AG04449 (cell line): ENCODE results near the gene HIVEP2.

Experiments
- CTCF ChIA-PET: fragments of 350-600 bp; formaldehyde crosslinking; extraction: SDS; loops from one replicate; lab custom pipeline; 2021; ENCODE audit warnings: antibody characterized with exemption; lab: Yijun Ruan, JAX
- POLR2A ChIA-PET: fragments of 400-600, 350-600 bp; formaldehyde crosslinking; extraction: SDS; loops from one replicate; lab custom pipeline; 2020; ENCODE audit warnings: antibody characterized with exemption, inconsistent platforms; lab: Yijun Ruan, JAX
- DNase-seq: peaks from one replicate; pipeline ENCODE4 v3.0.0-alpha.2; 2010; ENCODE audit warnings: low read depth, low spot score
- H3K4me3 ChIP-seq: 2 replicates; pipeline ENCODE4 v1.5.1; 2011; ENCODE audit warnings: low read depth, mild to moderate bottlenecking, control low read depth, low read length
- TF ChIP-seq, protein P1 (sequence below): IDR thresholded peaks from one replicate; pipeline ENCODE4 v1.5.1; 2011; ENCODE audit warnings: mild to moderate bottlenecking, moderate library complexity, low read length, control low read depth, inconsistent platforms; ENCODE audit not compliant: insufficient read depth; ENCODE audit errors: missing control alignments

Gene HIVEP2

DNA sequence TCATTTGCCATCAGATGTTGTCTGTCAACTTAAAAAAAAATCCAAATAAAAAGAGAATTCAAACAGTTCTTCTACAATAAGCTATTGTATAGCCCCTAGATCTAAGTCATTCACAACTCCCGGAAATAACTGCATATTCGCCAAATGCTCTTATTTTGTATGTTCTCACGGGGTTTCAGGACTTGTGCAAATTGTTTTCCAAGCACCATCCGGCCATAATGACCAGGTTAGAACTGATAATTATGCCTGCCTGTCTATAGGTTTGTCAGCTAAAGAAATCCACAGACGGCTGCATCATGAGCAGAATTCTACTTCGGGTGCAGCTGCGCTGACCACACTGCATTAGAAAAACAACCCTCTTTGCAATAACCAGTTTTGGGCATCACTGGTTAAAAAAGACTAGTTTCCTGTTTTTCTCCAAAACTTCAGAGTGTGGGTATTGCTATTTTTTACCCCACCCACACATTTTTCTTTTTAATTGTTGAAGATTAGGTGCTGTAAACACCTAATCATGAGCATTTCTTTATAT is 87.7 kb downstream of the HIVEP2 start:
- H3K4me3 ChIP-seq = no peak overlapping the region
- DNase-seq = no peak
- TF ChIP-seq, protein P1, sequence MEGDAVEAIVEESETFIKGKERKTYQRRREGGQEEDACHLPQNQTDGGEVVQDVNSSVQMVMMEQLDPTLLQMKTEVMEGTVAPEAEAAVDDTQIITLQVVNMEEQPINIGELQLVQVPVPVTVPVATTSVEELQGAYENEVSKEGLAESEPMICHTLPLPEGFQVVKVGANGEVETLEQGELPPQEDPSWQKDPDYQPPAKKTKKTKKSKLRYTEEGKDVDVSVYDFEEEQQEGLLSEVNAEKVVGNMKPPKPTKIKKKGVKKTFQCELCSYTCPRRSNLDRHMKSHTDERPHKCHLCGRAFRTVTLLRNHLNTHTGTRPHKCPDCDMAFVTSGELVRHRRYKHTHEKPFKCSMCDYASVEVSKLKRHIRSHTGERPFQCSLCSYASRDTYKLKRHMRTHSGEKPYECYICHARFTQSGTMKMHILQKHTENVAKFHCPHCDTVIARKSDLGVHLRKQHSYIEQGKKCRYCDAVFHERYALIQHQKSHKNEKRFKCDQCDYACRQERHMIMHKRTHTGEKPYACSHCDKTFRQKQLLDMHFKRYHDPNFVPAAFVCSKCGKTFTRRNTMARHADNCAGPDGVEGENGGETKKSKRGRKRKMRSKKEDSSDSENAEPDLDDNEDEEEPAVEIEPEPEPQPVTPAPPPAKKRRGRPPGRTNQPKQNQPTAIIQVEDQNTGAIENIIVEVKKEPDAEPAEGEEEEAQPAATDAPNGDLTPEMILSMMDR = no peak
- POLR2A ChIA-PET = no interaction called here
- CTCF ChIA-PET = no interaction called here

DNA sequence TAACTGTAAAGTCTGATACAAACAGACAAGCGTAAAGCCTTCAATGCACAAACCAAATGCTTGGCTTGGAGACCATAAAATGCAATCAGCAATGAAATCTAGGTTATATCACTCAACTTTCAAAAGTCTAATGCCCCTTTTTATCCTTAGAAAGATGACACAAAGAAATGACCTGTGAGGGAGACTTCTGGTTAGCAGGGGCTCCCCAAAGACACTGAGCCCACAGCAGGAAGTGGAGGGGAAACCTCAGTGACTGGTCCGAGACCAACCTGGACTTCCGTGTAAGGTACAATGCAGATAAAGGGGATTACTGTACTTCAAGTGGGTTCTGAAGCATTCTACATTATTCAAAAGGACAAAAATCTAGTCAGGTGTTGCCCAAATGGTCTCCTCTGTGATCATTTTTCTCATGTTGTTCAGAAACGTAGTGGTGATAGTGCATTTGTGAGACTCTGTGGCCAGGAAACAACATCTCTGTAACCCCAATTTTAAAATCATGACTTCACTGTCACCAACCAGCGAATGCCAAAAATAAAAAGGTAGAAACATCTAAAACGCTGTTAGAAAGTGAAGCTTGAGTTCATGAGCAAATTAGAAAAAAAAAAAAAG is 88.2 kb downstream of the HIVEP2 start:
- no peak for DNase-seq
- TF ChIP-seq, protein P1 = no peak
- CTCF ChIA-PET = no interaction called here
- POLR2A ChIA-PET = no interaction called here
- no peak overlapping the region for H3K4me3 ChIP-seq

DNA sequence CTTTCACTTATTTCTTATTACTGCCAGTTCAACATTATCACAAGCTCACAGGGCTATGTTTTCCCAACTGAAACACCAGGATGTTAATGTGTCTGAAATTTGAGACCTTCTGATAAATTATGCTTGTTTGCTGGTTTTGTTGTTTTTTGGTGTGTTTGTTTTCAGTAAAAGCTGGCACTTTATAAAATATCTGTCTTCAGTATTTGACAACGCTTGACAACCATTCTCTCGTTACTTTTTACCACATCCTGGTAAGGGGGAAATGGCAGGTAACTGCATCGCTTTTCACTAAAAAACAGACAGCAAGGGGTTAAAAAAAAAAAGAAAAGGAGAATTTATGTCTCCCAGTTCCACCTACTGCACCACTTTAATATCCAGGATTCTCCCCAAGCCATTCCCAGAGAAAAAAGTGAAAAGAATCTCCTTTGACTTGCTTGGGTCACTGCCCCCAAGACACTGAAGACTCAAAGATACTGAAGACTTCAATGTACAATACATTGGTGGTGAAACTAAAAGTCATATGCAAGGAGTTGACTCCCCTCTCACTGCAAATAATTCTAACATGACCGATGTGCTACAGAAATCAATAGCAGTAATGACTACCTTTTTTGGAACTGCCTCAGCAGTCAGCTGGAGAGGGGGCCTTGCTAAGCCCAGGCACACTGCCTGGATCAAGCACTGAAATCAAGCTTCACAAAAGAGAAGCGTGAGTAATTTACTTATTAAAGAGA is 88.9 kb downstream of the HIVEP2 start:
- POLR2A ChIA-PET = no interaction called here
- CTCF ChIA-PET = no interaction called here
- H3K4me3 ChIP-seq = no peak overlapping the region

DNA sequence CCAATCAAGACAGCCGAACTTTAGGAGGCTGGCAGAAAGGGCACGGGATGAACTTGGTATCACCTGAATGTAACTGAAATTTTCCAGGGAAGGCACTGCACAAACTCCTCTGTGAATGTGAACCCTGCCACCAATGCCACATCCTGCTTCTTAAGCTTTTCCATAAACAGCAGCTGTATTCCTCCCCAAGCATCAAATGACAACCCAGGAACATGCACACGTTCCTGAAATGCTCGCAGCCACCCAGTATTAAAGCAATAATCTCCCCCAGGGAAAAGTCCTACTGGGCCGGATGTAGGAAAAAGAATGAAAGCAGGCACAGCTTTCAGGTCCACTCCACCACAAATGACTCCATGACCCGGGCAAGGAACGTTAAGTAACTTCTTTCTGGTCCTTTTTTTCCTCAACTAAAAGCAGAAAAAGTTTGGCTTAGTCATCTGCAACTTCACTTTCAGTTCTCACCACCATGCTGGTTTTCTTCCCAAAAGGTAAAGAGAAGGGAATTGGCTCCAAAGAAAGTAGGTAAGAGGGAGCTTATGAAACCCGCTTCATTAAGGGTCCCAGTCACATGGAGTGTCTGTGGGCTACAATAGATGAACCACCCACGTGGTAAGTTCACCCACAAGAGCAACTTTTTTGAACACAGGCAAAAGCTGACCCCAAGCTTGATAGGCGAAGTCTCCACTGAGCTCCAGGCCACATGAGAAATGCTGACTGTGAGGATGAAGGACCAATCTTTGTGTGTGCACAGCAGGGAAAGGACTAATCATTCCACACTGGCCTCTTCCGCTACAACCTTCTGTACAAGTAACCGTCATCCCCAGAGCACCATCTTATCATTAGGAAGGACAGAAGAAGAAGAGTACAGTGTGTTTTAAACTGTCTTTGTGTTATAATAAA is 90.1 kb downstream of the HIVEP2 start:
- TF ChIP-seq, protein P1 = no peak
- CTCF ChIA-PET = interaction anchor here (1.0 to 1.1 kb wide), 2 partner anchors 19 to 29 kb away, joined by 3 to 4 read pairs; no protein-coding TSS in a partner anchor
- POLR2A ChIA-PET = no interaction called here
- DNase-seq = no peak
- H3K4me3 ChIP-seq = no peak overlapping the region

More for the DNA sequence above, 88.9 kb downstream of the HIVEP2 start:
- TF ChIP-seq, protein P1 = no peak
- DNase-seq = no peak

DNA sequence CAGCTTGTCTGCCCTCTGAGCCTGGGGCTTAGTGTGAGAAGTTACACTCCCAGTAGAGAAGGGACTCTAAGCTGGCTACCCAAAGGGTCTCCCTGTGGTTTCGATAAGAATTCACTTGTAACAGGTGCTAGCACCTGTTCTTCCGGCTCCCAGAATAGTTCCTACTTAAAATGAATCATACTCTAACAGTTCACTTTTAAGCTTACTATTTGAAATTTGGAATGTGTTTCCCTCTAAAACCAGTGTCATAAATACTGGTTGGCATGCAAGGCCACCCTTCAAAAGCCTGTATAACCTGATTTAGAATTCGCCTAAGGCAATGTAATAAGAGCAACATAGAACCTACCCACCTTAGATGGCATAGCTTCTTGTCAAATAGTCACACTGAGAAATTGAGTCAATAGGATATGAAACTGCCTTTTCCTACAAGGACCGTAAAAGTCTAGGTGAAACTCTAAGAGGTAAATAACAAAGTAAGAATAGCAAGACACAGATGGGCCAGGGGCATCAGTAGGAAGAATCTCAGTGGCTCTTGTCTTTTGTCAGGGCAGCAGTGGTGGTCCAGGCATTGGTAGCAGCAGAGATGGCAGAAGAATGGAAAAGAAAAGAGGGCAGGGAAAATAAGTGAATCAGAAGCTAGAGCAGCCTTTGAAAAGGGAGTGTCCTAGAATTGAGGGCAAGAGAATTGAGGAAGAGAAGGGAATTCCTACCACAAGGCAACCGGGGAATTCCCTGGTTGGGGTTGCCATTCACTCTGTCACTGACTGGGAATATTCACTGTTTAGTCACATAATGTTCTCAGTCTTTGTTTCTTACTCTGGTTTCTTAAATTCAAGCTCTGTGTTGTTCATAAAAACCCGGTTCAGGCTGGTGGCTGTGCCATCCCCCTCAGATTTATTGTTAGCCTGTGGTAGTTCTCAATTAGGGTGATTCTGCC is 91.5 kb downstream of the HIVEP2 start:
- TF ChIP-seq, protein P1 = no peak
- no peak for DNase-seq
- ChIA-PET POLR2A (no interaction called here), CTCF (interaction anchor here (1.0 to 1.1 kb wide), 2 partner anchors 20 to 33 kb away, joined by 4 read pairs; no protein-coding TSS in a partner anchor)
- H3K4me3 ChIP-seq = no peak overlapping the region
